Right cardiac atrium (tissue), 5 donors: ENCODE results near the gene RHOA. TPM values are rescaled to one million over a fixed set of nuclear protein-coding genes. Genes with fewer than 3 reads are reported as not detected.
A peak's percentile ranks its signal among the peaks of the same experiment; 100 is the strongest.

ENCODE experiments used
- ATAC-seq, 2 donors: fragments of 200-7000 bp; cut with Tn5 transposase; one replicate each; pipeline versions ENCODE4 v1.8.0 to v1.9.1; 2020; ENCODE audit warnings: moderate library complexity in 2 of 2, mild to moderate bottlenecking in 1 of 2
- DNase-seq, 3 donors: peaks; one replicate each; pipeline ENCODE4 v3.0.0-alpha.2; 2020
- H3K27ac ChIP-seq: one replicate; pipeline ENCODE4 v1.5.1; 2013; ENCODE audit warnings: mild to moderate bottlenecking, low read length, control low read depth, moderate library complexity
- H3K27me3 ChIP-seq: one replicate; pipeline ENCODE4 v1.6.1; 2013; ENCODE audit not compliant: control insufficient read depth, insufficient read depth
- H3K4me1 ChIP-seq: one replicate; pipeline ENCODE4 v1.6.1; 2013; ENCODE audit warnings: low read length; ENCODE audit not compliant: control insufficient read depth, insufficient read depth
- H3K4me3 ChIP-seq: one replicate; pipeline ENCODE4 v1.5.1; 2013; ENCODE audit warnings: low read length, control low read depth
- H3K9me3 ChIP-seq: one replicate; pipeline ENCODE4 v1.6.1; 2013; ENCODE audit warnings: low read length; ENCODE audit not compliant: control insufficient read depth
- WGBS: extraction: QIAGEN DNeasy Blood & Tissue Kit; methylation state at CpG from one replicate; pipeline ENCODE4 v1.1.7; 2013; 5-methylcytosine and 5-hydroxymethylcytosine counted together
- intact Hi-C, 4 donors: fragments of 100-400 bp; cut with DNase I; formaldehyde crosslinking; loops; one replicate each; pipeline versions ENCODE4 v1.11.0 to v1.14.0; 2022 to 2023
- long read RNA-seq, 4 donors: library from polyadenylated mRNA; unstranded; transcript quantifications; one replicate each; pipeline ENCODE4 v2.0.0, GENCODE V29; 2020 to 2021
- polyA plus RNA-seq: library from polyadenylated mRNA; stranded (reverse); fragments of 200-250 nt; gene quantifications from one replicate; pipeline ENCODE4 v1.2.3, GENCODE V29; 2013
- total RNA-seq, 4 donors: library from RNA; stranded (reverse); fragmentation: NEBNext Ultra II Directional; extraction: Animal tissue kit (Norgen Biotek cat#: 25700); gene quantifications; one replicate each; pipeline ENCODE4 v1.2.1, GENCODE V29; 2021
- donor health status: healthy with polysubstance abuse.
- donor health status: DM: no; HTN: yes; CAD: no.
- donor health status: DM: no; HTN: no; CAD: no.
- donor health status: DM: no; HTN: yes; CAD: no; lungs with severe emphysema.
- donor health status: DM: yes; HTN: yes; CAD: no.

Gene RHOA
- 100 to 1,000 TPM; 217 to 310 (median 265) TPM for total RNA-seq
- polyA plus RNA-seq, result 142 TPM
- long read RNA-seq, donor 1, transcript RHOA-202 (5 exons, 2,031 nt), result major isoform, 358 of 393 reads
- long read RNA-seq, donor 1, partial matches to known transcripts, result 29 of 393 reads
- long read RNA-seq, donor 1, other reads (novel, unspliced or antisense), result 6 of 393 reads
- long read RNA-seq, donor 2, transcript RHOA-202 (5 exons, 2,031 nt), result major isoform, 258 of 272 reads
- long read RNA-seq, donor 2, partial matches to known transcripts, result 2 of 272 reads
- long read RNA-seq, donor 2, other reads (novel, unspliced or antisense), result 8 of 272 reads
- long read RNA-seq, donor 3, transcript RHOA-202 (5 exons, 2,031 nt), result major isoform, 867 of 974 reads
- long read RNA-seq, donor 3, partial matches to known transcripts, result 44 of 974 reads
- long read RNA-seq, donor 3, other reads (novel, unspliced or antisense), result 61 of 974 reads
- long read RNA-seq, donor 4, transcript RHOA-202 (5 exons, 2,031 nt), result major isoform, 324 of 335 reads
- long read RNA-seq, donor 4, partial matches to known transcripts, result 0 of 335 reads
- long read RNA-seq, donor 4, other reads (novel, unspliced or antisense), result 7 of 335 reads

DNA sequence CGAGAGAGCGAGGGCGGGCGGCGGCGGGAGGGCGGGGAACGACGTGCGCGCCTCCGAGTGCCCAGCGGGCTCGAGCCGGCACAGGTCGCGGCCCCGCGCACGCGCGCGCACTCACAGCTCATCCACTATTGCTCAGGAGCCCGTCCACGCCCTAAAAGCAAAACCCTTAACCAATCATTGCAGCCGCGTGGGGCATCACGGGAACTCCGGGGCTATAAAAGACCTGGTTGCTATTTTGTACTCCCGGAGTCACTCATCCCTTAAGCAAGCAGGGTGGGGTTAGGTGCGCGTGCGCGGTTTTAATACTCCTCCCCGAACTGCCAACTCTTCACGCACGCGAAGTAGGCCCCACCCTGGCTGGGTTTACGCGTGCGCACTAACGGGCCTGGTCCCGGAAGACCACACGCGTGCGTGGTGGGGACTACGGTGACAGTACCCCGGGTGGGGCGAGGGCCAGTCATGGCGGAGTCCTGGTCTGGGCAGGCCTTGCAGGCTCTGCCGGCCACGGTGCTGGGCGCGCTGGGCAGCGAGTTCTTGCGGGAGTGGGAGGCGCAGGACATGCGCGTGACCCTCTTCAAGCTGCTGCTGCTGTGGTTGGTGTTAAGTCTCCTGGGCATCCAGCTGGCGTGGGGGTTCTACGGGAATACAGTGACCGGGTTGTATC, at the start of gene RHOA, which contains the start of gene TCTA:
Gene RHOA, minus strand, starts transcription at position 9 of the 664 bp plus-strand sequence. CDS start 36,387 bp downstream, outside the sequence.
Gene TCTA, plus strand, starts transcription at position 456 of the 664 bp plus-strand sequence. Its CDS starts 4 bp downstream, at position 460.
- Histone ChIP-seq H3K27me3 (no peaks in the 10 kb centered on the region), H3K4me3 (peak within 1 kb of the TSS; percentile 99), H3K27ac (peak within 1 kb of the TSS; percentile 98), H3K4me1 (peaks cover 23% of the 10 kb centered on the region), H3K9me3 (no peaks in the 10 kb centered on the region)
- WGBS, result under 1% methylated on average over 62 of the region's 62 CpGs
- intact Hi-C loops, result loop anchor here in 1 of 4 donors (5.0 kb wide), 1 partner anchor 55 kb away; the partner anchor contains the start of gene GPX1
- ATAC-seq (peak; percentile 96 to 97), DNase-seq (peak; percentile 100)

DNA sequence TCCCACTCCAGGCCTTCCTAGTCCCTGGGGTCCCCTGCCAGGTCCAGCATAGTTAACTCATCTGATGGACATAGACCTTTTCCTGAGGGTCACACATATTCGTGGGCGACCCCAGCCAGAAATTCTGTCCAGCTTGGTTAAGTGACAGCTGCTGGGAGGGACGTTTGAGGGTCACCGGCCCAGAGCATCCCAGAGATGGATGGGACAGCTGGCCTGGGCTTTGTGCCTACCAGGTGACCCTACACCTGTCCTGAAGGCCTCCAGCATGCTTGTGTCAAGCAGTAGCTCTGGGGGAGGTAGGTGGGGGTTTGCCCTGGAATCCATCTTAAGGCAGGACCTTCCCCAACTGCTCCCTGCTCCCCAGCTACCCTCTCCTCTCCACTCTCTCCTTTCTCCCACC, 49.2 kb upstream of the RHOA start:
- ATAC-seq (no peak), DNase-seq (no peak)

DNA sequence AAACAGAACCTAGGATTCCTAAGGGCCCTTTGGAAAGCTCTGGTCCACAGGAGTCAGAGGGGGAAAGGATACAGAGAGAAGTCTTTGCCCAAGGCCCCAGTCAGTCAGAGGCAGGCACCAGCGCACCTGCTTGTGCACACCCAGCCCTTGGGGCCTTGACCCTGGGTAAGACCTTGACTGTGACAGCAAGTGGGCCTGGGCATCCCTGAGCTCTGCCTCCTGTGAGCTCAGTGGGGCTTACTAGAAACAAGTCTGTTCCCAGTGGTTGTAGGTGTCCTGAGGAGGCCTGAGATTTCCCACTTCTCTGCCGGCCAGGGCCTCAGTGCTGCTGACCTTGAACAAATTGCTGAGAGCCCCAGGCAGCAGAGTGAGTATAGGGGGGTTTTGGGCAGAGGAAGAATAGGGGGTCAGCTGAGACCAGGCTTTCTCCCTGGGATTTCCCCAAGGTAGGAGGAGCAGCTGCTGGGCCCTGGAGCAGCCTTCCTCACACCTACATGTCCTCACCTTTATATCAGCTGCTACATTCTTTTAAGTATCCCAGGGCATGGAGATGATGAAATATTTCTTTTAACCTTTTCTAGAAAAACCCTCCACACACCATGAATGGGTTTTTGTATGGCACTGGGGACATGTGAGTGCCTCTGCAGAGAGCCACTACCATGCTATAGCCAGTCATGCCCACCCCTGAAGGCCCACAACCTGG, 48.6 kb upstream of the RHOA start:
- H3K9me3 ChIP-seq, result no peaks in the 10 kb centered on the region
- peak overlapping the region; percentile 13 for H3K27ac ChIP-seq
- DNase-seq (no peak), ATAC-seq (no peak)
- WGBS, result 80% methylated on average over 2 of the region's 2 CpGs
- no peaks in the 10 kb centered on the region for H3K27me3 ChIP-seq
- intact Hi-C loops, result loop anchor here in 1 of 4 donors (10.0 kb wide), 1 partner anchor 214 kb away; the partner anchor contains the start of gene APEH
- H3K4me3 ChIP-seq, result no peak overlapping the region
- H3K4me1 ChIP-seq, result peaks cover 9% of the 10 kb centered on the region

More for the DNA sequence above, 49.2 kb upstream of the RHOA start:
- Histone ChIP-seq H3K27ac (no peak overlapping the region), H3K4me3 (no peak overlapping the region), H3K27me3 (no peaks in the 10 kb centered on the region), H3K9me3 (no peaks in the 10 kb centered on the region), H3K4me1 (peaks cover 14% of the 10 kb centered on the region)
- intact Hi-C loops, result loop anchor here in 1 of 4 donors (10.0 kb wide), 1 partner anchor 214 kb away; the partner anchor contains the start of gene APEH
- WGBS, result 83% methylated on average over 4 of the region's 4 CpGs

DNA sequence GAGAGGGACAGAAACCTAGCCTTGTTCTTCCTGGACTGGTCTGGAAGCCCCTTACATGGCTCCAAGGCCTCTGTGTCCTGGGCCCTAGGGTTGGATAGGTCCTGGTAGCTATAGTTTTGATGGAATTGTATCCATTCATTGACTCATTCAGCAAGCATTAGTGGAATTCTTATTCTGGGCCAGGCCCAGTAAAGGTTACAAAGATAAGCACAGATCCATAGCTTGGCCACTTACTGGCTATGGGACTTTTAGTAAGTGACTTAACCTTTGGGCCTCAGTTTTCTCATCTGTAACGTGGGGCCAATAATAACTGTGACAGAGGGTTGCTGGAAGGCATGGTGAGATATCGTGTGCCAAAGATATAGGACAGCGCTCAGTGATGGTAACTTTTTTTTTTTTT, 44.7 kb upstream of the RHOA start:
- no peaks in the 10 kb centered on the region for H3K9me3 ChIP-seq
- H3K27ac ChIP-seq, result no peak overlapping the region
- peaks cover 5% of the 10 kb centered on the region for H3K4me1 ChIP-seq
- H3K27me3 ChIP-seq, result no peaks in the 10 kb centered on the region
- WGBS, result 88% methylated on average over 3 of the region's 3 CpGs
- no peak overlapping the region for H3K4me3 ChIP-seq
- intact Hi-C loops, result loop anchor here in 1 of 4 donors (10.0 kb wide), 1 partner anchor 282 kb away; the partner anchor contains the start of gene KLHDC8B
- DNase-seq (no peak), ATAC-seq (no peak)

DNA sequence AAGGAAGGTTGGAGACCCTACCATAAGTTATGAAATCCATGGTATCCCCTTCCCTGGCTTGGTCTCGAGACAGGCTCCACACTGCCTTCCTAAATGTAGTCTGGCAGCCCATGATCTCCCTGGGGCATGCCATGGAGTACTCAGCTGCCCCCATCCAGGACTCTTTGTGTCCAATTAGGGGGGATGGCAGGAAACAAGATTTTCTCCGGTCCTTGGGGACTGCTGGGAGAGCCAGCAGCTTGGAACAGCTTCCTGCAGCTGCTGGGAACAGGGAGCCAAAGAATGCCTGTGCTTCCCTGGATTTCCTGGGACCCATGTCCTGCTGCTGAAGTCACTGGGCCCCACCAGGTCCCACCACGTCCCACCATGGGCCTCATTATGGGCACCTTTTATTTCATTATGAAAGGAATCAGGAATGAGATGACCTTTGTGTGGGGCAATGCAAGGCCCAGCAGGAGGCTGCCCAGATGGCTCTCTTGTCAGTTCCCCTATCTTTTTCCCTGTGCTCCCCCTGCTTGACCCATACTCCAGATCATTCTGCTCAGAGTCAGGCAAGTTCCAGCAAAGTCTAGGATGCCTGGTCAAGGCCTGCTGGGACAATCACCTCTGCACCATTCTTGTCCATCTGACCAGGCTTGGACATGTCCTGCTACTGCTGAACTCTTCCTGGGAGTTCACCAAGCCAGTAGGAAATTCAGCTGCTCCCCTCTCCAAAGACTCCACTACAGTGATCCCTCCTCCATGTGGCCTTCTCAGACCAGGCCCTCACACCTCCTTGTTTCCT, 43.3 kb upstream of the RHOA start:
- ATAC-seq (peak; percentile 60 to 71), DNase-seq (peak; percentile 40 to 75 (median 69))
- no peak overlapping the region for H3K4me3 ChIP-seq
- H3K27me3 ChIP-seq, result no peaks in the 10 kb centered on the region
- H3K27ac ChIP-seq, result no peak overlapping the region
- intact Hi-C loops, result loop anchor here in 1 of 4 donors (10.0 kb wide), 1 partner anchor 280 kb away; the partner anchor contains the start of gene KLHDC8B
- WGBS, result 25% methylated on average over 3 of the region's 3 CpGs
- H3K4me1 ChIP-seq, result peaks cover under 1% of the 10 kb centered on the region
- no peaks in the 10 kb centered on the region for H3K9me3 ChIP-seq

DNA sequence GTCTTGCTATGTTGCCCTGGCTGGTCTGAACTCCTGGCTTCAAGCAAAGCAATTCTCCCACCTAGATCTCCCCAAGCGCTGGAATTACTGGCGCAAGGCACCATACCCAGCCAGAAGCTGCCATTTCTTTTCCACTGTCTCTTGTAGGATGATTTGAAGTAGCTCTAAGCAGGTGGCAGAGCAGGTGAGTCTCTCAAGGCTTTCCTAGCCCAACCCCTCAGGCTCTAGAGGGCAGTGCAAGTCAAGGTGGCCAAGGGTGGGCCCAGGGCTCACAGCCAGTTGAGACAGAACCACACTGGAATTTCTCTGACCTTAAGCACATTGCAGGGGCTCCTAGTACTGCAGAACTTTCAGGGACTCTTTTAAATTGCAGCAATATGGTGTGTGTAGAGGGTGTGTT, 42.7 kb upstream of the RHOA start:
- no peak for DNase-seq
- 81% methylated on average over 2 of the region's 2 CpGs for WGBS
- Histone ChIP-seq H3K4me1 (no peaks in the 10 kb centered on the region), H3K4me3 (no peak overlapping the region), H3K27ac (peak overlapping the region; percentile 42), H3K9me3 (no peaks in the 10 kb centered on the region), H3K27me3 (no peaks in the 10 kb centered on the region)
- intact Hi-C loops, result loop anchor here in 1 of 4 donors (10.0 kb wide), 1 partner anchor 280 kb away; the partner anchor contains the start of gene KLHDC8B
- peak; percentile 58 to 64 for ATAC-seq

DNA sequence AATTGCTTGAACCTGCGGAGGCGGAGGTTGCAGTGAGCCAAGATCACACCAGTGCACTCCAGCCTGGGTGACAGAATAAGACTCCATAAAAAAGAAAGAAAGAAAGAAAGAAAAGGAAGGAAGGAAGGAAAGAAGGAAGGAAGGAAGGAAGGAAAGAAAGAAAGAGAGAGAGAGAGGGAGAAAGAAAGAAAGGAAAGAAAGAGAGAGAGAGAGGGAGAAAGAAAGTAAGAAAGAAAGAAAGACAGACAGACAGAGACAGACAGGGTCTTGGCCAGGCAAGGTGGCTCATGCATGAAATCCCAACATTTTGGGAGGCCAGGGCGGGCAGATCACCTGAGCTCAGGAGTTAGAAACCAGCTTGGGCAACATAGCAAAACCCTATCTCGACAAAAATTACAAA, 41.8 kb upstream of the RHOA start:
- Histone ChIP-seq H3K27ac (no peak overlapping the region), H3K27me3 (no peaks in the 10 kb centered on the region), H3K4me3 (no peak overlapping the region), H3K9me3 (no peaks in the 10 kb centered on the region), H3K4me1 (no peaks in the 10 kb centered on the region)
- intact Hi-C loops, result loop anchor here in 1 of 4 donors (10.0 kb wide), 1 partner anchor 279 kb away; the partner anchor contains the start of gene KLHDC8B
- no peak for DNase-seq
- no peak for ATAC-seq
- 96% methylated on average over 4 of the region's 4 CpGs for WGBS

DNA sequence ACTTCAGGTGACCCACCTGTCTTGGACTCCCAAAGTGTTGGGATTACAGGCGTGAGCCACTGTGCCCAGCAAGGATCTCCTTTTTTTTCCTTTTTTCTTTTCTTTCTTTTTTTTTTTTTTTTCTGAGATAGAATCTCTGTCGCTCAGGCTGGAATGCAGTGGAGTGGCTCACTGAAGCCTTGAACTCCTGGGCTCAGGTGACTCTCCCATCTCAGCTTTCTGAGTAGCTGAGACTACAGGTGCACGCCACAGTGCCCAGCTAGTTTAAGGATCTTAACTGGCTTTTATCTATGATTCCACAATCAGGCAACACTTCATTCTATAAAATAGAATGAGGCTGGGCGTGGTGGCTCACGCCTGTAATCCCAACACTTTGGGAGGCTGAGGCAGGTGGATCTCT, 33.6 kb upstream of the RHOA start:
- Histone ChIP-seq H3K4me1 (peaks cover 1% of the 10 kb centered on the region), H3K4me3 (no peak overlapping the region), H3K27me3 (no peaks in the 10 kb centered on the region), H3K9me3 (no peaks in the 10 kb centered on the region), H3K27ac (no peak overlapping the region)
- no peak for DNase-seq
- 96% methylated on average over 5 of the region's 5 CpGs for WGBS
- intact Hi-C loops, result loop anchor here in 3 of 4 donors (5.0 to 10.0 kb wide), 4 partner anchors 101 to 451 kb away; partner anchors contain the start of genes USP4 (in 2 of the 3) and P4HTM (in 1 of the 3)
- no peak for ATAC-seq

DNA sequence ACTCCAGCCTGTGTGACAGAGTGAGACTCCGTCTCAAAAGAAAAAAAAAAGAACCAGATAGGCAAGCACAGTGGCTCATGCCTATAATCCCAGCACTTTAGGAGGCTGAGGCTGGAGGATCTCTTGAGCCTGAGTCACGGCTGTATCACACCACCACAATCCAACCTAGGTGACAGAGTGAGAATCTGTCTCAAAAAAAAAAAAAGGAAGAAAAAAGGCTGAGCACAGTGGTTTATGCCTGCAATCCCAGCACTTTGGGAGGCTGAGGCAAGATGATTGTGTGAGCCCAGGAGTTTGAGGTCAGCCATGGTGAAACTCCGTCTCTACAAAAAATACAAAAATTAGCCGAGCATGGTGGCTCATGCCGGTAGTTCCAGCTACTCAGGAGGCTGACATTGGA, 23.0 kb upstream of the RHOA start:
- no peaks in the 10 kb centered on the region for H3K4me1 ChIP-seq
- no peak overlapping the region for H3K27ac ChIP-seq
- ATAC-seq (no peak), DNase-seq (no peak)
- H3K9me3 ChIP-seq, result no peaks in the 10 kb centered on the region
- no peaks in the 10 kb centered on the region for H3K27me3 ChIP-seq
- no peak overlapping the region for H3K4me3 ChIP-seq
- intact Hi-C loops, result no loop called here
- 83% methylated on average over 5 of the region's 5 CpGs for WGBS
